ENCODE data around the gene KLK15. TPM values are rescaled to one million over a fixed set of nuclear protein-coding genes. Genes with fewer than 3 reads are reported as not detected.

KLK15 gene
- total RNA-seq, 1 donor from 2014 or later: not detected

- H3K4me1 ChIP-seq (ENCODE audit: control insufficient read depth in 3 of 3, insufficient read depth in 3 of 3, low read length in 3 of 3): no peaks in the 10 kb centered on the region
- no peaks in the 10 kb centered on the region for H3K9me3 ChIP-seq (ENCODE audit: control insufficient read depth in 3 of 3, low read length in 3 of 3)
- H3K36me3 ChIP-seq (ENCODE audit: control insufficient read depth in 3 of 3, insufficient read depth in 3 of 3, low read length in 3 of 3): no peaks in the 10 kb centered on the region
- no peak within 1 kb of the TSS for H3K4me3 ChIP-seq (ENCODE audit: low read length in 3 of 3)
- no peak within 1 kb of the TSS for H3K27ac ChIP-seq (ENCODE audit: low read depth, low read length)
- H3K9ac ChIP-seq (ENCODE audit: low read depth in 1 of 3, low read length in 3 of 3): no peak within 1 kb of the TSS
- peaks cover 47 to 63% (median 49%) of the 10 kb centered on the region in 3 donors for H3K27me3 ChIP-seq (ENCODE audit: control insufficient read depth in 3 of 3, insufficient read depth in 3 of 3, low read length in 3 of 3)
Measured at GRCh38 chr19:50823389-50824042, 9.9 kb downstream of the KLK15 start, which contains the start of gene KLK1. TSS of gene KLK1 (minus strand) at chr19:50823787. CDS start at chr19:50823748, 39 bp downstream.

- no peak overlapping the region for H3K4me3 ChIP-seq (ENCODE audit: low read length in 3 of 3)
- no peak overlapping the region for H3K27ac ChIP-seq (ENCODE audit: low read depth, low read length)
- H3K36me3 ChIP-seq (ENCODE audit: control insufficient read depth in 3 of 3, insufficient read depth in 3 of 3, low read length in 3 of 3): no peaks in the 10 kb centered on the region
- H3K9ac ChIP-seq (ENCODE audit: low read depth in 1 of 3, low read length in 3 of 3): no peak overlapping the region
- H3K9me3 ChIP-seq (ENCODE audit: control insufficient read depth in 3 of 3, low read length in 3 of 3): no peaks in the 10 kb centered on the region
- H3K4me1 ChIP-seq (ENCODE audit: control insufficient read depth in 3 of 3, insufficient read depth in 3 of 3, low read length in 3 of 3): peaks cover 0 to 5% (median 4%) of the 10 kb centered on the region in 3 donors
- peaks cover 49 to 67% (median 57%) of the 10 kb centered on the region in 3 donors for H3K27me3 ChIP-seq (ENCODE audit: control insufficient read depth in 3 of 3, insufficient read depth in 3 of 3, low read length in 3 of 3)
Measured at GRCh38 chr19:50822661-50823208, 10.6 kb downstream of the KLK15 start.

GRCh38 chr19:50821622-50822021, 11.8 kb downstream of the KLK15 start:
- no peaks in the 10 kb centered on the region for H3K9me3 ChIP-seq (ENCODE audit: control insufficient read depth in 3 of 3, low read length in 3 of 3)
- no peak overlapping the region for H3K27ac ChIP-seq (ENCODE audit: low read depth, low read length)
- H3K4me3 ChIP-seq (ENCODE audit: low read length in 3 of 3): no peak overlapping the region
- H3K4me1 ChIP-seq (ENCODE audit: control insufficient read depth in 3 of 3, insufficient read depth in 3 of 3, low read length in 3 of 3): peaks cover 0 to 5% (median 4%) of the 10 kb centered on the region in 3 donors
- peaks cover 55 to 71% (median 63%) of the 10 kb centered on the region in 3 donors for H3K27me3 ChIP-seq (ENCODE audit: control insufficient read depth in 3 of 3, insufficient read depth in 3 of 3, low read length in 3 of 3)
- no peaks in the 10 kb centered on the region for H3K36me3 ChIP-seq (ENCODE audit: control insufficient read depth in 3 of 3, insufficient read depth in 3 of 3, low read length in 3 of 3)
- no peak overlapping the region for H3K9ac ChIP-seq (ENCODE audit: low read depth in 1 of 3, low read length in 3 of 3)

GRCh38 chr19:50821248-50821612, 12.1 kb downstream of the KLK15 start:
- Histone ChIP-seq H3K36me3 (ENCODE audit: control insufficient read depth in 3 of 3, insufficient read depth in 3 of 3, low read length in 3 of 3) (no peaks in the 10 kb centered on the region), H3K9me3 (ENCODE audit: control insufficient read depth in 3 of 3, low read length in 3 of 3) (no peaks in the 10 kb centered on the region), H3K4me3 (ENCODE audit: low read length in 3 of 3) (no peak overlapping the region), H3K27me3 (ENCODE audit: control insufficient read depth in 3 of 3, insufficient read depth in 3 of 3, low read length in 3 of 3) (peaks cover 56 to 71% (median 61%) of the 10 kb centered on the region in 3 donors), H3K4me1 (ENCODE audit: control insufficient read depth in 3 of 3, insufficient read depth in 3 of 3, low read length in 3 of 3) (peaks cover 0 to 5% (median 4%) of the 10 kb centered on the region in 3 donors), H3K27ac (ENCODE audit: low read depth, low read length) (no peak overlapping the region), H3K9ac (ENCODE audit: low read depth in 1 of 3, low read length in 3 of 3) (no peak overlapping the region)

GRCh38 chr19:50820549-50821247, 12.7 kb downstream of the KLK15 start:
- Histone ChIP-seq H3K27me3 (ENCODE audit: control insufficient read depth in 3 of 3, insufficient read depth in 3 of 3, low read length in 3 of 3) (peaks cover 59 to 72% (median 61%) of the 10 kb centered on the region in 3 donors), H3K4me1 (ENCODE audit: control insufficient read depth in 3 of 3, insufficient read depth in 3 of 3, low read length in 3 of 3) (peaks cover 0 to 5% (median 4%) of the 10 kb centered on the region in 3 donors), H3K9me3 (ENCODE audit: control insufficient read depth in 3 of 3, low read length in 3 of 3) (no peaks in the 10 kb centered on the region), H3K36me3 (ENCODE audit: control insufficient read depth in 3 of 3, insufficient read depth in 3 of 3, low read length in 3 of 3) (no peaks in the 10 kb centered on the region), H3K9ac (ENCODE audit: low read depth in 1 of 3, low read length in 3 of 3) (no peak overlapping the region), H3K4me3 (ENCODE audit: low read length in 3 of 3) (no peak overlapping the region), H3K27ac (ENCODE audit: low read depth, low read length) (no peak overlapping the region)

- no peaks in the 10 kb centered on the region for H3K9me3 ChIP-seq (ENCODE audit: control insufficient read depth in 3 of 3, low read length in 3 of 3)
- H3K27ac ChIP-seq (ENCODE audit: low read depth, low read length): no peak overlapping the region
- H3K4me3 ChIP-seq (ENCODE audit: low read length in 3 of 3): no peak overlapping the region
- H3K27me3 ChIP-seq (ENCODE audit: control insufficient read depth in 3 of 3, insufficient read depth in 3 of 3, low read length in 3 of 3): peaks cover 62 to 71% (median 64%) of the 10 kb centered on the region in 3 donors
- peaks cover 0 to 5% (median 4%) of the 10 kb centered on the region in 3 donors for H3K4me1 ChIP-seq (ENCODE audit: control insufficient read depth in 3 of 3, insufficient read depth in 3 of 3, low read length in 3 of 3)
- no peak overlapping the region for H3K9ac ChIP-seq (ENCODE audit: low read depth in 1 of 3, low read length in 3 of 3)
- H3K36me3 ChIP-seq (ENCODE audit: control insufficient read depth in 3 of 3, insufficient read depth in 3 of 3, low read length in 3 of 3): no peaks in the 10 kb centered on the region
Measured at GRCh38 chr19:50820086-50820485, 13.3 kb downstream of the KLK15 start.

GRCh38 chr19:50819636-50820035, 13.7 kb downstream of the KLK15 start:
- no peak overlapping the region for H3K27ac ChIP-seq (ENCODE audit: low read depth, low read length)
- H3K9ac ChIP-seq (ENCODE audit: low read depth in 1 of 3, low read length in 3 of 3): no peak overlapping the region
- H3K4me3 ChIP-seq (ENCODE audit: low read length in 3 of 3): no peak overlapping the region
- H3K27me3 ChIP-seq (ENCODE audit: control insufficient read depth in 3 of 3, insufficient read depth in 3 of 3, low read length in 3 of 3): peaks cover 62 to 71% (median 67%) of the 10 kb centered on the region in 3 donors
- H3K4me1 ChIP-seq (ENCODE audit: control insufficient read depth in 3 of 3, insufficient read depth in 3 of 3, low read length in 3 of 3): peaks cover 0 to 5% (median 4%) of the 10 kb centered on the region in 3 donors
- H3K36me3 ChIP-seq (ENCODE audit: control insufficient read depth in 3 of 3, insufficient read depth in 3 of 3, low read length in 3 of 3): no peaks in the 10 kb centered on the region
- no peaks in the 10 kb centered on the region for H3K9me3 ChIP-seq (ENCODE audit: control insufficient read depth in 3 of 3, low read length in 3 of 3)

- H3K27ac ChIP-seq (ENCODE audit: low read depth, low read length): no peak overlapping the region
- H3K27me3 ChIP-seq (ENCODE audit: control insufficient read depth in 3 of 3, insufficient read depth in 3 of 3, low read length in 3 of 3): peaks cover 62 to 71% (median 65%) of the 10 kb centered on the region in 3 donors
- peaks cover 0 to 5% (median 4%) of the 10 kb centered on the region in 3 donors for H3K4me1 ChIP-seq (ENCODE audit: control insufficient read depth in 3 of 3, insufficient read depth in 3 of 3, low read length in 3 of 3)
- no peak overlapping the region for H3K9ac ChIP-seq (ENCODE audit: low read depth in 1 of 3, low read length in 3 of 3)
- H3K4me3 ChIP-seq (ENCODE audit: low read length in 3 of 3): no peak overlapping the region
- no peaks in the 10 kb centered on the region for H3K9me3 ChIP-seq (ENCODE audit: control insufficient read depth in 3 of 3, low read length in 3 of 3)
- no peaks in the 10 kb centered on the region for H3K36me3 ChIP-seq (ENCODE audit: control insufficient read depth in 3 of 3, insufficient read depth in 3 of 3, low read length in 3 of 3)
Measured at GRCh38 chr19:50818859-50819472, 14.4 kb downstream of the KLK15 start.

- no peaks in the 10 kb centered on the region for H3K36me3 ChIP-seq (ENCODE audit: control insufficient read depth in 3 of 3, insufficient read depth in 3 of 3, low read length in 3 of 3)
- peak overlapping the region in 1 of 3 donors; percentile 6 for H3K4me3 ChIP-seq (ENCODE audit: low read length in 3 of 3)
- H3K27ac ChIP-seq (ENCODE audit: low read depth, low read length): no peak overlapping the region
- no peak overlapping the region for H3K9ac ChIP-seq (ENCODE audit: low read depth in 1 of 3, low read length in 3 of 3)
- H3K4me1 ChIP-seq (ENCODE audit: control insufficient read depth in 3 of 3, insufficient read depth in 3 of 3, low read length in 3 of 3): peaks cover 0 to 5% (median 4%) of the 10 kb centered on the region in 3 donors
- H3K9me3 ChIP-seq (ENCODE audit: control insufficient read depth in 3 of 3, low read length in 3 of 3): no peaks in the 10 kb centered on the region
- H3K27me3 ChIP-seq (ENCODE audit: control insufficient read depth in 3 of 3, insufficient read depth in 3 of 3, low read length in 3 of 3): peaks cover 62 to 64% (median 63%) of the 10 kb centered on the region in 3 donors
Measured at GRCh38 chr19:50817941-50818858, 15.2 kb downstream of the KLK15 start.
